ENCODE results near the gene WASHC4. TPM values are rescaled to one million over a fixed set of nuclear protein-coding genes. Genes with fewer than 3 reads are reported as not detected.

WASHC4 gene
- total RNA-seq, 1 experiment from 2014 or later: 41.2 TPM

DNA sequence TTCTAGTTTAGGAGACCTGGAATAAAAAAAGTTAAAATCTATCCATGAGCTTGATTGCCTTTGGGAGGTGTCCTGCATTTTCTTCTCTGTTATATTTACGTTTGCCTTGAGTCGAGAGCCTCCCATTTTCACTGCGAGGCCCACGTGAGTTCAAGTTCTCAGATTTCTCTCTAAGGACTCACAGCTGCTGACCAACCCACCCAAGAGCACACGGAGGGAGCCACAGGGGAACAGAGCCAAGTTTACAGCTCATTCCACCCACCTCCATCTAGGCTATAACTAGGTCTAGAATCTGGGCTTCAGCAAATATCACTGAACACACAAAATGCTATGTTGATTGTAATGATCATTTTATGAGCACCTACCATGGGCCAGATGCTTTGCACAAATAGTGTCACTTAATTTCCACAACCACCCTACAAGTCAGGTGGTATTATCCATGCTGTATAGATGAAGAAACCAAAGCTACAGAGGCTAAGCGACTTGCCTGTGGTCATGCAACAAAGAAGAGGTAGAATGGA, 40.0 kb upstream of the WASHC4 start:
- Histone ChIP-seq H3K9me3 (ENCODE audit: control insufficient read depth, low read depth, low read length) (no peaks in the 10 kb centered on the region), H2BK12ac (ENCODE audit: insufficient read length, low read depth, low read length) (no peak overlapping the region), H3K4ac (ENCODE audit: low read depth, low read length) (no peak overlapping the region), H2AFZ (ENCODE audit: low read length) (no peak overlapping the region), H3K56ac (ENCODE audit: insufficient read length, low read depth, low read length) (no peak overlapping the region), H4K91ac (ENCODE audit: insufficient read length, low read depth, low read length) (no peak overlapping the region), H2BK120ac (ENCODE audit: low read depth, low read length, poor library complexity, severe bottlenecking) (no peak overlapping the region), H3K23ac (ENCODE audit: insufficient read length, low read depth, low read length) (no peak overlapping the region), H3K27ac (ENCODE audit: insufficient read length, low read depth, low read length) (no peak overlapping the region), H3K14ac (ENCODE audit: insufficient read depth, low read length) (no peak overlapping the region), H4K20me1 (ENCODE audit: control insufficient read depth, insufficient read depth, insufficient read length) (no peaks in the 10 kb centered on the region), H3K9ac (ENCODE audit: extremely low read depth, insufficient read length, low read length) (no peak overlapping the region), H2AK5ac (ENCODE audit: insufficient read length, low read length) (no peak overlapping the region), H2BK20ac (ENCODE audit: low read depth, low read length, poor library complexity, severe bottlenecking) (no peak overlapping the region), H2BK5ac (ENCODE audit: insufficient read length, low read length) (no peak overlapping the region), H4K5ac (ENCODE audit: insufficient read length, low read depth, low read length) (no peak overlapping the region), H3K4me1 (ENCODE audit: insufficient read depth, low read length) (no peaks in the 10 kb centered on the region), H2BK15ac (ENCODE audit: low read depth, low read length) (no peak overlapping the region), H3T11ph (ENCODE audit: low read length) (no peak overlapping the region), H3K79me2 (ENCODE audit: insufficient read depth, low read length) (no peaks in the 10 kb centered on the region), H3K23me2 (ENCODE audit: insufficient read length, low read depth, low read length, poor library complexity, severe bottlenecking) (no peaks in the 10 kb centered on the region), H3K27me3 (ENCODE audit: insufficient read depth, low read length) (no peaks in the 10 kb centered on the region), H3K4me2 (ENCODE audit: insufficient read depth, insufficient read length, low read length) (no peak overlapping the region), H3K18ac (ENCODE audit: insufficient read length, low read depth, low read length) (no peak overlapping the region), H4K8ac (replicated peaks; ENCODE audit: insufficient read length, low read depth, low read length) (no peak overlapping the region), H3K79me1 (ENCODE audit: insufficient read depth, low read depth, low read length, poor library complexity, severe bottlenecking) (no peaks in the 10 kb centered on the region)
- no peak for DNase-seq
- WGBS (ENCODE audit: extremely low coverage, insufficient read length, low lambda C conversion rate): no CpG with 5 or more reads among the region's 6 CpGs
- H3K9me3 Mint-ChIP-seq: no peaks in the 10 kb centered on the region
- peaks cover 6 to 12% of the 10 kb centered on the region in 2 experiments; a peak in 2 of 4 replicates for H3K4me1 Mint-ChIP-seq
- TF ChIP-seq, protein P1, sequence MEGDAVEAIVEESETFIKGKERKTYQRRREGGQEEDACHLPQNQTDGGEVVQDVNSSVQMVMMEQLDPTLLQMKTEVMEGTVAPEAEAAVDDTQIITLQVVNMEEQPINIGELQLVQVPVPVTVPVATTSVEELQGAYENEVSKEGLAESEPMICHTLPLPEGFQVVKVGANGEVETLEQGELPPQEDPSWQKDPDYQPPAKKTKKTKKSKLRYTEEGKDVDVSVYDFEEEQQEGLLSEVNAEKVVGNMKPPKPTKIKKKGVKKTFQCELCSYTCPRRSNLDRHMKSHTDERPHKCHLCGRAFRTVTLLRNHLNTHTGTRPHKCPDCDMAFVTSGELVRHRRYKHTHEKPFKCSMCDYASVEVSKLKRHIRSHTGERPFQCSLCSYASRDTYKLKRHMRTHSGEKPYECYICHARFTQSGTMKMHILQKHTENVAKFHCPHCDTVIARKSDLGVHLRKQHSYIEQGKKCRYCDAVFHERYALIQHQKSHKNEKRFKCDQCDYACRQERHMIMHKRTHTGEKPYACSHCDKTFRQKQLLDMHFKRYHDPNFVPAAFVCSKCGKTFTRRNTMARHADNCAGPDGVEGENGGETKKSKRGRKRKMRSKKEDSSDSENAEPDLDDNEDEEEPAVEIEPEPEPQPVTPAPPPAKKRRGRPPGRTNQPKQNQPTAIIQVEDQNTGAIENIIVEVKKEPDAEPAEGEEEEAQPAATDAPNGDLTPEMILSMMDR (conservative IDR thresholded peaks at IDR 0.05): no peak
- H3K36me3 Mint-ChIP-seq (ENCODE audit: insufficient read depth in 1 of 3, low read depth in 3 of 3): no peaks in the 10 kb centered on the region; a peak in 3 of 7 replicates
- H3K27ac Mint-ChIP-seq: peak overlapping the region in 1 of 3 experiments; percentile 5; a peak in 2 of 7 replicates
- H3K4me3 Mint-ChIP-seq: no peak overlapping the region
- H3K27me3 Mint-ChIP-seq (ENCODE audit: low read depth): no peaks in the 10 kb centered on the region
